ENCODE results near the gene PPIL1.
"Not testable (repeated sequence)": the region's sequence is repeated elsewhere in the genome, so short reads cannot be mapped to it uniquely, and the experiment has no call there.

The PPIL1 gene

DNA sequence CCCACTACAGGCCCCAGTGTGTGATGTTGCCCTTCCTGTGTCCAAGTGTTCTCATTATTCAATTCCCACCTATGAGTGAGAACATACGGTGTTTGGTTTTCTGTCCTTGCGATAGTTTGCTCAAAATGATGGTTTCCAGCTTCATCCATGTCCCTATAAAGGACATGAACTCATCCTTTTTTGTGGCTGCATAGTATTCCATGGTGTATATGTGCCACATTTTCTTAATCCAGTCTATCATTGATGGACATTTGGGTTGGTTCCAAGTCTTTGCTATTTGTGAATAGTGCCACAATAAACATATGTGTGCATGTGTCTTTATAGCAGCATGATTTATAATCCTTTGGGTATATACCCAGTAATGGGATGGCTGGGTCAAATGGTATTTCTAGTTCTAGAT, 16.6 kb upstream of the PPIL1 start:
- POLR2A ChIA-PET; H3K4me3 ChIP-seq (ENCODE audit: low read depth, low read length); H3K9me3 ChIP-seq (ENCODE audit: control insufficient read depth, insufficient read depth, low read depth, low read length); H3K4me1 ChIP-seq (ENCODE audit: control insufficient read depth, insufficient read depth, low read length); H3K27ac ChIP-seq (ENCODE audit: extremely low read depth, low read depth, low read length): not testable (repeated sequence)
- H3K36me3 ChIP-seq (ENCODE audit: control insufficient read depth in 2 of 2, insufficient read depth in 1 of 2, low read length in 2 of 2): peaks cover 3 to 13% of the 10 kb centered on the region in 2 experiments; a peak in 2 of 3 replicates
- CTCF ChIA-PET: interaction anchor here (0.5 to 2.2 kb wide), 3 partner anchors 108 to 132 kb away, joined by 3 to 10 read pairs (median 4); no protein-coding TSS in a partner anchor
- TF ChIP-seq, protein P1, sequence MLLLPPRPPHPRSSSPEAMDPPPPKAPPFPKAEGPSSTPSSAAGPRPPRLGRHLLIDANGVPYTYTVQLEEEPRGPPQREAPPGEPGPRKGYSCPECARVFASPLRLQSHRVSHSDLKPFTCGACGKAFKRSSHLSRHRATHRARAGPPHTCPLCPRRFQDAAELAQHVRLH (tag by site-specific recombination; IDR thresholded peaks at IDR 0.05): peak; percentile 56; the same call in 1 of the 2 replicates
- peak; percentile 94 for TF ChIP-seq ZNF146 (tag by site-specific recombination; IDR thresholded peaks at IDR 0.05)

DNA sequence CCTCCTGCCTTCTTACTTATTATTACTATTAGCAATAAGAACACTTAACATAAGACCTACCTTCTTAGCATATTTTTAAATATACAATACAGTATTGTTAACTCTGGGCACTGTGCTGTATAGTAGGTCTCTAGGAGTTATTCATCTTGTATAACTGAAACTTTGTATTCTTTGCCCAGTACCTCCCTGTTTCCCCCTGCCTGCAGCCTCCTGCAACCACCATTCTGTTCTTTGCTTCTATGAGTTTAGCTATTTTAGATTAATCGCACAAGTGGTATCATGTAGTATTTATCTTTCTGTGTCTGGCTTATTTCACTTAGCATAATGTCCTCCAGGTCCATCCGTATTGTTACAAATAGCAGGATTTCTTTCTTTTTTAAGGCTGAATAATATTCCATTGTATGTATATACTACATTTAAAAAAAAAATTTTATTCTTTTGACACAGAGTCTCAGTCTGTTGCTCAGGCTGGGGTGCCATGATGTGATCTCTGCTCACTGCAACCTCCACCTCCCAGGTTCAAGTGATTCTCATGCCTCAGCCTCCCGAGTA, 15.6 kb upstream of the PPIL1 start:
- H3K4me3 ChIP-seq (ENCODE audit: low read depth, low read length): no peak overlapping the region
- CTCF ChIA-PET: interaction anchor here (0.5 to 2.6 kb wide), 7 partner anchors 18 to 131 kb away, joined by 3 to 16 read pairs (median 4); no protein-coding TSS in a partner anchor
- peaks cover 3% of the 10 kb centered on the region; the same call in 1 of the 2 replicates for H3K4me1 ChIP-seq (ENCODE audit: control insufficient read depth, insufficient read depth, low read length)
- no peak overlapping the region for H3K27ac ChIP-seq (ENCODE audit: extremely low read depth, low read depth, low read length)
- TF ChIP-seq, protein P2, sequence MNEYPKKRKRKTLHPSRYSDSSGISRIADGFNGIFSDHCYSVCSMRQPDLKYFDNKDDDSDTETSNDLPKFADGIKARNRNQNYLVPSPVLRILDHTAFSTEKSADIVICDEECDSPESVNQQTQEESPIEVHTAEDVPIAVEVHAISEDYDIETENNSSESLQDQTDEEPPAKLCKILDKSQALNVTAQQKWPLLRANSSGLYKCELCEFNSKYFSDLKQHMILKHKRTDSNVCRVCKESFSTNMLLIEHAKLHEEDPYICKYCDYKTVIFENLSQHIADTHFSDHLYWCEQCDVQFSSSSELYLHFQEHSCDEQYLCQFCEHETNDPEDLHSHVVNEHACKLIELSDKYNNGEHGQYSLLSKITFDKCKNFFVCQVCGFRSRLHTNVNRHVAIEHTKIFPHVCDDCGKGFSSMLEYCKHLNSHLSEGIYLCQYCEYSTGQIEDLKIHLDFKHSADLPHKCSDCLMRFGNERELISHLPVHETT (tag by site-specific recombination; IDR thresholded peaks at IDR 0.05): no peak
- TF ChIP-seq ZNF146 (tag by site-specific recombination; IDR thresholded peaks at IDR 0.05): peak; percentile 68
- H3K36me3 ChIP-seq (ENCODE audit: control insufficient read depth in 2 of 2, insufficient read depth in 1 of 2, low read length in 2 of 2): peaks cover 0 to 8% of the 10 kb centered on the region in 2 experiments; a peak in 1 of 3 replicates
- POLR2A ChIA-PET: no interaction called here
- no peaks in the 10 kb centered on the region for H3K9me3 ChIP-seq (ENCODE audit: control insufficient read depth, insufficient read depth, low read depth, low read length)

DNA sequence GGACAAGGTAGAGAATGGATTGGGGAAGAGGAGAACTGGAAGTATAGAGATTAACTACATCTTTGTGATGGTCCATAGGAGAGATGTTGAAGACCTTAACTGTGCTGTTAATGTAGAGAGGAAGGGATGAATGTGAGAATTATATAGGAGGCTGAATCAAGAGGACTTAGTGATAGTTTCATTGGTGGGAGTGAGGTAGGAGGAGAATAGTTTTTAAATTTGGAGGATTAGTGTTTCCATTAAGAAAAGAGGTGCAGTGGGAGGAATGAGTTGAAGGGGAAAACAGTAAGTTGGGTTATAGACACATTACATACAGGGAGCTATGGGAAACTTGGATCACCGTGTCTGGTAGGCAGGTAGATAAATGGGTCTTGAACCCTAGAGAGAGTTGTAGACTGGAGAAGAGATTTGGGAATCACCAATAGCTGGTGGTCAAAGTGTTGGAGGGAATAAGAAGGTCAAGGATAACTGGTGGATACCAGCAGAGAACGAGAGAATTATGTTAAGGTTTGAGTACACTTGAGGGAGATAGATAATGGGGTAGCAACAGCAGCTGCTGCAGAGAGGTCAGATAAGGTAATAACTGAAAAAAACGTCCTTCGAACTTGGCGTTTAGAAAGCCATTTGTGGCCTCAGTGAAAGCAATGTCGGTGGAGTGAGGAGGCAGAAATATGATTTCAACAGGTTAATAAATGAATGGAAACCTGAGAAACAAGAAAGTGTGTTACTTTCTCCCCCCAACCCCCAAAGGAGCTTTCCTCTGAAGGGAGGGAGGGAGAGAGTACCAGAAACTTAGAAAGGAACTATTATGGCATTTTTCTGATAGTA, 14.3 kb upstream of the PPIL1 start:
- Histone ChIP-seq H3K4me1 (ENCODE audit: control insufficient read depth, insufficient read depth, low read length) (peaks cover 3% of the 10 kb centered on the region; the same call in 1 of the 2 replicates), H3K36me3 (ENCODE audit: control insufficient read depth in 2 of 2, insufficient read depth in 1 of 2, low read length in 2 of 2) (no peaks in the 10 kb centered on the region), H3K27ac (ENCODE audit: extremely low read depth, low read depth, low read length) (no peak overlapping the region), H3K9me3 (ENCODE audit: control insufficient read depth, insufficient read depth, low read depth, low read length) (no peaks in the 10 kb centered on the region), H3K4me3 (ENCODE audit: low read depth, low read length) (no peak overlapping the region)
- POLR2A ChIA-PET: interaction anchor here (1.8 kb wide), 1 partner anchor 14 kb away, joined by 8 read pairs; the partner anchor contains the start of gene PPIL1
- CTCF ChIA-PET: interaction anchor here (0.7 to 2.6 kb wide), 5 partner anchors 53 to 162 kb away, joined by 3 to 16 read pairs (median 5); no protein-coding TSS in a partner anchor
- TF ChIP-seq SCRT2 (tag by site-specific recombination; IDR thresholded peaks at IDR 0.05) (peak; percentile 65), ZNF239 (tag by site-specific recombination; IDR thresholded peaks at IDR 0.05) (no peak), PRDM1 (tag by site-specific recombination; IDR thresholded peaks at IDR 0.05) (peak; percentile 91), ZNF658 (tag by site-specific recombination; IDR thresholded peaks at IDR 0.05) (no peak)

DNA sequence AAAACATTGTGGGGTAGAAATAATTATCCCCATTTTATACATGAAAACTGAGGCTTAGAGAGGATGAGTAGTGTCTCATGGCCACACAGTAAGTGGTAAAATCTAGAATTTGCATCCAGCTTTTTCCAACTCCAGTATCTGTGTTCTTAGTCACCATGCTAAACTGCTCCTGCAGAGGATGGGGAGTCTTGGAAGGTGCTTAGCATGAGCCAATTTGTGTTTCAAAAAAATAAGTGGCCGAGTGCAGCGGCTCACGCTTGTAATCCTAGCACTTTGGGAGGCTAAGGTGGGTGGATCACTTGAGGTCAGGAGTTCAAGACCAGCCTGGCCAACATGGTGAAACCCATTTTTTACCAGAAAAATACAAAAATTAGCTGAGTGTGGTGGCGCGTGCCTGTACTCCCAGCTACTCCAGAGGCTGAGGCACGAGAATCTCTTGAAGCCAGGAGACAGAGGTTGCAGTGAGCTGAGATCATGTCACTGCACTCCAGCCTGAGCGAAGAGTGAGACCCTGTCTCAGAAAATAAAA, 13.6 kb upstream of the PPIL1 start:
- Histone ChIP-seq H3K36me3 (ENCODE audit: control insufficient read depth in 2 of 2, insufficient read depth in 1 of 2, low read length in 2 of 2) (no peaks in the 10 kb centered on the region), H3K4me3 (ENCODE audit: low read depth, low read length) (no peak overlapping the region), H3K27ac (ENCODE audit: extremely low read depth, low read depth, low read length) (no peak overlapping the region), H3K9me3 (ENCODE audit: control insufficient read depth, insufficient read depth, low read depth, low read length) (no peaks in the 10 kb centered on the region), H3K4me1 (ENCODE audit: control insufficient read depth, insufficient read depth, low read length) (peaks cover 3% of the 10 kb centered on the region; the same call in 1 of the 2 replicates)
- ChIA-PET CTCF (interaction anchor here (0.7 to 2.6 kb wide), 3 partner anchors 88 to 274 kb away, joined by 3 to 16 read pairs (median 4); no protein-coding TSS in a partner anchor), POLR2A (interaction anchor here (1.8 kb wide), 1 partner anchor 14 kb away, joined by 8 read pairs; the partner anchor contains the start of gene PPIL1)
- TF ChIP-seq, protein P3, sequence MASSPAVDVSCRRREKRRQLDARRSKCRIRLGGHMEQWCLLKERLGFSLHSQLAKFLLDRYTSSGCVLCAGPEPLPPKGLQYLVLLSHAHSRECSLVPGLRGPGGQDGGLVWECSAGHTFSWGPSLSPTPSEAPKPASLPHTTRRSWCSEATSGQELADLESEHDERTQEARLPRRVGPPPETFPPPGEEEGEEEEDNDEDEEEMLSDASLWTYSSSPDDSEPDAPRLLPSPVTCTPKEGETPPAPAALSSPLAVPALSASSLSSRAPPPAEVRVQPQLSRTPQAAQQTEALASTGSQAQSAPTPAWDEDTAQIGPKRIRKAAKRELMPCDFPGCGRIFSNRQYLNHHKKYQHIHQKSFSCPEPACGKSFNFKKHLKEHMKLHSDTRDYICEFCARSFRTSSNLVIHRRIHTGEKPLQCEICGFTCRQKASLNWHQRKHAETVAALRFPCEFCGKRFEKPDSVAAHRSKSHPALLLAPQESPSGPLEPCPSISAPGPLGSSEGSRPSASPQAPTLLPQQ (tag by site-specific recombination; IDR thresholded peaks at IDR 0.05): no peak
- peak; percentile 43; the same call in 1 of the 2 replicates for TF ChIP-seq ZNF394 (tag by site-specific recombination; IDR thresholded peaks at IDR 0.05; ENCODE audit: borderline replicate concordance)

Measured in HEK293 (cell line).